CD14-positive monocyte (primary cell): ENCODE data around the gene TMEM209. TPM values are rescaled to one million over a fixed set of nuclear protein-coding genes. Genes with fewer than 3 reads are reported as not detected.
A peak's percentile ranks its signal among the peaks of the same experiment; 100 is the strongest.
"Not testable (repeated sequence)": the region's sequence is repeated elsewhere in the genome, so short reads cannot be mapped to it uniquely, and the experiment has no call there.

Source experiments
- DNase-seq, 3 donors: peaks; one replicate each; pipeline ENCODE4 v3.0.0-alpha.2; 2011 to 2022
- H2AFZ ChIP-seq: 2 replicates; pipeline ENCODE4 v1.6.0; 2012; ENCODE audit warnings: mild to moderate bottlenecking, low read depth, low read length, inconsistent platforms; ENCODE audit not compliant: insufficient read depth, poor library complexity, severe bottlenecking
- H3K27ac ChIP-seq, 2 donors: 1 replicate in 1 of 2; 2 replicates in 1 of 2; pipeline ENCODE4 v1.5.1; 2012 to 2013; ENCODE audit warnings: low read length in 2 of 2, control low read depth in 1 of 2, inconsistent platforms in 1 of 2, low read depth in 1 of 2, mild to moderate bottlenecking in 1 of 2
- H3K27me3 ChIP-seq, 2 donors: one replicate each; pipeline versions ENCODE4 v1.6.0 to v1.6.1; 2011 to 2013; ENCODE audit warnings: low read length in 2 of 2; ENCODE audit not compliant: control insufficient read depth in 2 of 2, insufficient read depth in 2 of 2
- H3K36me3 ChIP-seq, 2 donors: replicated peaks in 1 of 2; 1 replicate in 1 of 2; 2 replicates in 1 of 2; pipeline versions ENCODE4 v1.5.1 to v1.6.1; 2012 to 2013; ENCODE audit warnings: low read length in 2 of 2, control low read depth in 1 of 2, inconsistent platforms in 1 of 2, mild to moderate bottlenecking in 1 of 2; ENCODE audit not compliant: insufficient read depth in 2 of 2, control insufficient read depth in 1 of 2
- H3K4me1 ChIP-seq, 2 donors: 1 replicate in 1 of 2; 2 replicates in 1 of 2; pipeline versions ENCODE4 v1.5.1 to v1.6.1; 2012 to 2013; ENCODE audit warnings: low read length in 2 of 2, control low read depth in 1 of 2, inconsistent platforms in 1 of 2, mild to moderate bottlenecking in 1 of 2, moderate library complexity in 1 of 2; ENCODE audit not compliant: insufficient read depth in 2 of 2, control insufficient read depth in 1 of 2
- H3K4me2 ChIP-seq: replicated peaks from 2 replicates; pipeline ENCODE3; 2012; ENCODE audit warnings: low read length, moderate library complexity, mild to moderate bottlenecking; ENCODE audit not compliant: poor library complexity, severe bottlenecking; ENCODE audit errors: extremely low read depth
- H3K4me3 ChIP-seq, 3 experiments: fragments of 200-600 bp in 1 of 3; sonication (generic) in 1 of 3; replicated peaks in 1 of 3; 1 replicate in 2 of 3; 2 replicates in 1 of 3; pipeline ENCODE4 v1.5.1; 2011 to 2013; ENCODE audit warnings: low read length in 3 of 3, mild to moderate bottlenecking in 3 of 3, control low read depth in 2 of 3, low read depth in 2 of 3, inconsistent platforms in 1 of 3, moderate library complexity in 1 of 3
- H3K79me2 ChIP-seq: 2 replicates; pipeline ENCODE4 v1.6.0; 2012; ENCODE audit warnings: mild to moderate bottlenecking, control low read depth, inconsistent platforms, low read length, moderate library complexity; ENCODE audit not compliant: insufficient read depth
- H3K9ac ChIP-seq: 2 replicates; pipeline ENCODE4 v1.6.0; 2017; ENCODE audit warnings: low read length, mild to moderate bottlenecking; ENCODE audit not compliant: insufficient read depth, poor library complexity, severe bottlenecking
- H3K9me3 ChIP-seq, 2 donors: replicated peaks in 1 of 2; 1 replicate in 1 of 2; 2 replicates in 1 of 2; pipeline versions ENCODE4 v1.5.1 to v1.6.1; 2012 to 2013; ENCODE audit warnings: low read length in 2 of 2, control low read depth in 1 of 2; ENCODE audit not compliant: control insufficient read depth in 1 of 2, insufficient read depth in 1 of 2
- H4K20me1 ChIP-seq: 2 replicates; pipeline ENCODE4 v1.6.0; 2012; ENCODE audit warnings: mild to moderate bottlenecking, low read length, control low read depth, moderate library complexity; ENCODE audit not compliant: insufficient read depth
- H3K27ac Mint-ChIP-seq, 7 donors: one replicate each; pipeline ENCODE4 v1.8.0; 2020; ENCODE audit warnings: mild to moderate bottlenecking in 7 of 7, mixed read lengths in 7 of 7, moderate library complexity in 6 of 7, inconsistent platforms in 2 of 7
- H3K27me3 Mint-ChIP-seq, 3 donors: one replicate each; pipeline ENCODE4 v1.8.0; 2021 to 2022; ENCODE audit warnings: low read depth in 3 of 3, mild to moderate bottlenecking in 3 of 3, mixed read lengths in 3 of 3, moderate library complexity in 3 of 3, inconsistent platforms in 1 of 3
- H3K36me3 Mint-ChIP-seq, 2 donors: one replicate each; pipeline ENCODE4 v1.8.0; 2020; ENCODE audit warnings: mixed read lengths in 2 of 2, inconsistent platforms in 1 of 2, mild to moderate bottlenecking in 1 of 2
- H3K4me1 Mint-ChIP-seq: one replicate; pipeline ENCODE4 v1.8.0; 2020; ENCODE audit warnings: mild to moderate bottlenecking, mixed read lengths
- H3K4me3 Mint-ChIP-seq, 2 donors: one replicate each; pipeline ENCODE4 v1.8.0; 2020; ENCODE audit warnings: mild to moderate bottlenecking in 2 of 2, mixed read lengths in 2 of 2, moderate library complexity in 1 of 2
- H3K9me3 Mint-ChIP-seq, 7 donors: one replicate each; pipeline ENCODE4 v1.8.0; 2020 to 2022; ENCODE audit warnings: mixed read lengths in 7 of 7, mild to moderate bottlenecking in 6 of 7, moderate library complexity in 6 of 7, inconsistent platforms in 2 of 7
- CTCF ChIP-seq: fragments of 200-600 bp; IDR thresholded peaks from one replicate; pipeline ENCODE4 v1.8.0; 2022; ENCODE audit warnings: antibody characterized with exemption, mild to moderate bottlenecking
- WGBS: methylation state at CpG from one replicate; pipeline ENCODE4 v1.1.5; 2013; ENCODE audit warnings: missing lambda C conversion rate; ENCODE audit not compliant: insufficient coverage; 5-methylcytosine and 5-hydroxymethylcytosine counted together
- intact Hi-C, 2 donors: fragments of 100-400 bp; cut with micrococcal nuclease; formaldehyde crosslinking; loops; one replicate each; pipeline versions ENCODE4 v1.15.0 to v1.15.1; 2023
- polyA plus RNA-seq, 3 donors: library from polyadenylated mRNA; depleted of rRNA in 1 of 3; unstranded in 2 of 3; stranded (reverse) in 1 of 3; fragments of 300-500 nt in 2 of 3; fragments of >200 nt in 1 of 3; fragmentation: Illumina TruSeq in 2 of 3; gene quantifications; 1 replicate in 2 of 3; 2 replicates in 1 of 3; pipeline ENCODE4 v1.2.3, GENCODE V29; 2012 to 2021

TMEM209 gene
- polyA plus RNA-seq, 3 donors, result 7.7 to 16.7 (median 9.6) TPM

- peaks cover 1 to 7% (median 2%) of the 10 kb centered on the region in 3 donors for H3K27me3 Mint-ChIP-seq
- no peak overlapping the region for H3K4me2 ChIP-seq
- peaks cover 1 to 3% of the 10 kb centered on the region in 2 donors for H3K4me1 ChIP-seq
- peaks cover 0 to 2% (median 0%) of the 10 kb centered on the region in 7 donors for H3K9me3 Mint-ChIP-seq
- WGBS, result 100% methylated on average over 2 of the region's 9 CpGs
- DNase-seq, result no peak
- no peak overlapping the region for H3K27ac ChIP-seq
- no peaks in the 10 kb centered on the region for H3K9me3 ChIP-seq
- no peaks in the 10 kb centered on the region for H4K20me1 ChIP-seq
- H3K4me3 ChIP-seq, result no peak overlapping the region
- peak overlapping the region in 1 of 7 donors; percentile 45 for H3K27ac Mint-ChIP-seq
- no peak overlapping the region for H3K9ac ChIP-seq
- H2AFZ ChIP-seq, result no peak overlapping the region
- intact Hi-C loops, result no loop called here
- no peaks in the 10 kb centered on the region for H3K79me2 ChIP-seq
- no peak for TF ChIP-seq CTCF
- no peak overlapping the region for H3K4me3 Mint-ChIP-seq
- peaks cover 5% of the 10 kb centered on the region for H3K4me1 Mint-ChIP-seq
- no peaks in the 10 kb centered on the region for H3K27me3 ChIP-seq
- peaks cover 0 to 3% of the 10 kb centered on the region in 2 donors for H3K36me3 Mint-ChIP-seq
- no peaks in the 10 kb centered on the region for H3K36me3 ChIP-seq
Observed at GRCh38 chr7:130146693-130147405, 58.4 kb downstream of the TMEM209 start.

- H3K4me3 ChIP-seq, H3K36me3 ChIP-seq, H3K9me3 Mint-ChIP-seq, H3K27me3 Mint-ChIP-seq, H4K20me1 ChIP-seq, H3K27me3 ChIP-seq, H3K9ac ChIP-seq, H3K36me3 Mint-ChIP-seq, H3K4me1 ChIP-seq, H3K27ac ChIP-seq, H3K9me3 ChIP-seq, H3K79me2 ChIP-seq, H3K4me1 Mint-ChIP-seq, H3K27ac Mint-ChIP-seq, H3K4me2 ChIP-seq, intact Hi-C loops, H2AFZ ChIP-seq, DNase-seq, H3K4me3 Mint-ChIP-seq: not testable (repeated sequence)
- WGBS, result no CpG with 5 or more reads among the region's 5 CpGs
Observed at GRCh38 chr7:130146142-130146541, 59.1 kb downstream of the TMEM209 start.
